GM18517 (cell line): ENCODE data around the gene FLT3.
"Not testable (repeated sequence)": the region's sequence is repeated elsewhere in the genome, so short reads cannot be mapped to it uniquely, and the experiment has no call there.

Experiments used
- ATAC-seq: cut with Tn5 transposase; IDR thresholded peaks from one replicate; pipeline ENCODE4 v1.9.1; 2021; ENCODE audit warnings: mild to moderate bottlenecking, moderate library complexity; ENCODE audit not compliant: unreplicated experiment

FLT3 gene

GRCh38 chr13:28100150-28101121, at the start of gene FLT3:
TSS of gene FLT3 (minus strand) at chr13:28100576. CDS start at chr13:28100510, 66 bp downstream.
- ATAC-seq: no peak

GRCh38 chr13:28147495-28147894, 47.1 kb upstream of the FLT3 start:
- ATAC-seq: no peak

DNA sequence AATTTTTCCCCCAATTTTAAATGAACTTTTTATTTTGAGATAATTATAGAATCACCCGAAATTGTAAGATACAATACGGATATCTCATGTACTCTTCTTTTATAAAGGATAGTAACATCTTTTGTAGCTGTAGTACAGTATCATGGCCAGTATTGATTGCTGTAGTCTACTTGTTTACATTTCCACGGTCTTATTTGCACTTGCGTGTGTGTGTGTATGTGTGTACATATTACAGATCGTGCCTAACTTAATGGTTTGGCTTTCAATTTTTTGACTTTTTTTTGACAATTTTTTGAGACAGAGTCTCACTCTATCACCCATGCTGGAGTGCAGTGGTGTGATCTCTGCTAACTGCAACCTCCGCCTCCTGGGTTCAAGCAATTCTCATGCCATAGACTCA, 44.7 kb upstream of the FLT3 start:
- no peak for ATAC-seq

GRCh38 chr13:28141542-28141941, 41.2 kb upstream of the FLT3 start:
- ATAC-seq: not testable (repeated sequence)

DNA sequence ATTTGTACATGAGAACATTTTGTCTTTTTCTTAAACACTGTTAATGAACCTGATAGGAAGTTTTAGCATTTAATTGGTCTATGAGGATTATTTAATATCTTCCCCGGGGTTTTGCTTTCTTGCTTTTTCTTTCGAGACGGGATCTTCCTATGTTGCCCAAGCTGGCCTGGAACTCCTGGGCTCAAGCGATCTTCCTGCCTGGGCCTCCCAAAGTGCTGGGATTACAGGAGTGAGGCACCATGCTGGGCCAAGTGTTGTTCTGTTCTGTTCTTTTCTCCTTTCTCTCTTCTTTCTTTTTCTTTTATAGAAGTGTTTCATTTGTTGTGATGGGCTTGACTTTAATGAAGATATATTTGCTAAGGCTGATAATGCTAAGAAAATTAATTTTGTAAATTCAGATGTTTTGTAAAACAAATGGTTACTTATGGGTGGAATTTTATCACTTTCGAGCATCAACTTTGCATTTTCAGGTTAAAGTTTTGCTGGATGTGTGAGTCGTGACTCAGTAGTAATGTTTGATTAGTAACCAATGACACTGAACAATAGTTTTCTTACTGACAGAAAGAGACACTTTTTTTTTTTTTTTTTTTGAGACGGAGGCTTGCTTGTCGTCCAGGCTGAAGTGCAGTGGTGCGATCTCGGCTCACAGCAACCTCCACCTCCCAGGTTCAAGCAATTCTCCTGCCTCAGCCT, 40.2 kb upstream of the FLT3 start:
- no peak for ATAC-seq

- peak; percentile 35 for ATAC-seq
Observed at GRCh38 chr13:28138756-28139470, 38.5 kb upstream of the FLT3 start.

DNA sequence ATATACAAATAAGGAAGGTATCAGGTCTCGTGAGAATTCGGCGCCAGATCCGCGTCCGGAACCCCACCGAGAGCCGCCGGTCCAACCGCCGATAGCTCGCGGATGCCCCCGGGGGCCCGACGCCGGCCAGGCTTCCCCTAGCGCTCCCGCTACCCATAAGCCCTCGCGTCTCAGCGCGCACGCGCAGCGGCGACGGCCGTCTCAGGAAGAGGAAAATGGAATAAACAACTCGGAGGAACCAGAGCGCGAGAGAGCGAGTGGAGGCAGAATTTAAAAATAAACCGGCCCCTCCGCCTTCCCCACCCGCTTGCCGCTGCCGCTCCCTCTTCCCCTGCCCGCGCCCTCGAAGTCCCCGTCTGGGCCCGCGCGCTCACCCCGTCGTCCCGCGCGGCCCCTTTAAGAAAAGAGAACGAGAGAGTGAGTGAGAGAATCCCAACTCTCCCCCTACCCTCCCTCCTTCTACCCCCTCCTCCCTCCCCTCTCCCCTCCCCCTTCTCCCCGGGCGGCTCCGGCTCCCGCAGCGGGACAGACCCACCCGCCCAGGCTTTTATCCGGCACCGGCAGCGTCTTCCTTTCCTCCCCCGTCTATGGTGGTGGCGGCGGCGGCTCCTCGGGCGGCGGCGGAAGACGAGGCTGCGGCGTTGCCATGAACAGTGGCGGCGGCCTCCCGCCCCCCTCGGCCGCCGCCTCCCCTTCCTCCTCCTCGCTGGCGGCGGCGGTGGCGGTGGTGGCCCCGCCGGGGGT, 37.8 kb upstream of the FLT3 start, which contains the start of gene PAN3:
Gene PAN3, plus strand, starts transcription at position 534 of the 744 bp plus-strand sequence. Its CDS starts 113 bp downstream, at position 647.
- peak; percentile 45 for ATAC-seq

GRCh38 chr13:28137596-28137995, 37.2 kb upstream of the FLT3 start:
- peak; percentile 3 for ATAC-seq

- no peak for ATAC-seq
Observed at GRCh38 chr13:28136916-28137315, 36.5 kb upstream of the FLT3 start.

GRCh38 chr13:28131646-28132045, 31.3 kb upstream of the FLT3 start:
- no peak for ATAC-seq

DNA sequence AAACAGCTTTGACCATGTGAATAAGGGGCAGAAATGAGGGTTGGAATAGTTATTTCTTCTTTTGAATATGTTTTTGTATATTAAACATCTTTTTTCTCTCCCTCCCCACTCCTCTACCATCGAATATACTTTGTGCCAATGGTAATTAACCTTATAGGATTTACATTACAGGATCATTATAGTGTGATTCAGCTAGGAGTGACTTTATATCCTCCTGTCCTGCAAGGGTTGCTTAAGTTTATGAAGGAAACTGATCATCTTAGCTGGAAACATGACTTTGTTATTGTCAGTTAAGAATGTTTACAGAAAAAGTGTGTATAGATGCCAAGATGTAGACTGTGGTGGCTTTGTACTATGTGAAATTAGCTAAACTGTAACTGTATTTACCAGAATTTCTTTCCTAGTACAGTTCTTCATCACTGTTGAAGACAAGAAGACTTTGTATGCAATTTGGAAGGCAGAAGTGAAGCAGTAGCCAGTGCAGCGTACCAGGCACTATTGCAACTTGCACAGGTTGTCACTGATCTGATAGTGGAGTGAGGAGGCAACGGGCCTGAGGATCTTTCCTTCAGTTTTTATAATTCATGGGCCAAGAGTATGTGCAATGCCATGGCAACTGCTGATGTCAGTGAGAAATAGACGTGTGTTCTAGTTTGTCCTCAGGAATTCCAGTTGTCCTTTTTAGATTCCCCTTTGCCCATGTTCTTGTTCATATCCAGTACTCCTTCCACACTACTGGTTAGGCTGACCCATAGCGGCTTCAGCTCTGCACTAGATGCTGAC, 29.7 kb upstream of the FLT3 start:
- no peak for ATAC-seq

GRCh38 chr13:28128926-28129325, 28.6 kb upstream of the FLT3 start:
- ATAC-seq: no peak

DNA sequence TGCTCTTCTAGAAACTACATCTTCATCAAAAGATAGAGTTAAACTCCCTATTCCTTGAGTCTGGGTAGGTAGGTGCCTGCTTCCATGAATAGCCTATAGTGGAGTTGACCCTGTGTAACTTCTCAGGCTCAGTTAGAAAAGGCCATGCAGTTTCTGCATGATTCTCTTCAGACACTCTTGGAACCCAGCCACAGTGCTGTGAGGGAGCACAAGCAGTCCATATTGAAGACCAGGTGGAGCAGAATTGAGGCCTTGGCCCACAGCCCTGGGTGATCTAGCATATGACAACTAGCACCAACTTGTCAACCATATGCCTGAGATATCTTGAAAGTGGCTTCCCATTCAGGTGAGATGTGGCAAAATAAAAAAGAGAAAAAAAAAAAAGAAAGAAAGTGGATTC, 27.7 kb upstream of the FLT3 start:
- no peak for ATAC-seq

GRCh38 chr13:28121224-28121623, 20.8 kb upstream of the FLT3 start:
- ATAC-seq: no peak

GRCh38 chr13:28120317-28120716, 19.9 kb upstream of the FLT3 start:
- no peak for ATAC-seq

GRCh38 chr13:28117689-28118377, 17.5 kb upstream of the FLT3 start:
- ATAC-seq: no peak

- no peak for ATAC-seq
Observed at GRCh38 chr13:28116736-28117135, 16.4 kb upstream of the FLT3 start.

DNA sequence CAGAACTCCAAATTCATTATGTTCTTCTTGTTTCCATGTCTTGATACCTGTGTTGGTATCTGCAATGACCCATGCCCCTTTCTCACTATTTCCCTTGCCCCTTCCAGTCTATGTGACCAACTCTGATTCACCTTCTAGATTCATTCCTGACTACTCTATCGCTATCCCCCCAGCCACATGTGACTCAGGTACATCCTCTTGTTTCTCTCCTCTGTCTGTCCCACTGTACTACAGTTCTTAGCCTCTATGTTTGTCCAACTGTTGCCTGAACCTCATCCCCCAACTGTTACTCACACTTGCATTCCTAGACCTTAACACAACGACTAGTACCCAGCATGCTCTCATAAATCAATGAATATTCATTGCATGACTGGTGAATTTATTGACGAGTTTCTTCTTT, 10.0 kb upstream of the FLT3 start:
- ATAC-seq: no peak

DNA sequence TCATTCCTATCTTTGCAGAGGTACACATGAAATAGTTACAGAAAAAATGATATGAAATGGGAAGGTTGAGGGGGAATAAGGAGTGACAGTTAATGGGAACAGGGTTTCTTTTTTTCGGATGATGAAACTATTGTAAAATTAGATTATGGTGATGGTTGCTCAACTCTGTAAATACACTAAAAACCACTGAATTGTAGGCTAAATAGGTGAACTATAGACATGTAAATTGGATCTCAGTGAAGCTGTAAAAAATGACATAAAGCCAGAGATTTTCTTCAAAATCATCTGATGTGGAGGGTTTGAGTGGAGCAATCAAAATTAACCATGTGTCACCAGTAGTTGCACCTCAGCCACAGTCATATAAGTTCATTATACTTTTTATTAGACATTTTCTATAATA, 6.6 kb upstream of the FLT3 start:
- no peak for ATAC-seq
